OCI-LY7 (cell line): ENCODE measurements around the gene SDK2. TPM values are rescaled to one million over a fixed set of nuclear protein-coding genes. Genes with fewer than 3 reads are reported as not detected.

Experiments
- BruUV-seq: library from RNA; stranded (reverse); fragments of 400-500 nt; replicated peaks from 2 replicates; lab custom pipeline; 2021; lab: Mats Ljungman, UMichigan
- CTCF ChIA-PET: fragments of 300-600 bp; sonication (Branson Sonifier 250); formaldehyde crosslinking; loops from one replicate; lab custom pipeline; 2022; ENCODE audit warnings: antibody characterized with exemption; ENCODE audit not compliant: unreplicated experiment; lab: Charles Lee
- POLR2A ChIA-PET: fragments of 300-600 bp; sonication (Branson Sonifier 250); formaldehyde crosslinking; loops from one replicate; lab custom pipeline; 2022; ENCODE audit warnings: antibody characterized with exemption; lab: Charles Lee
- DNase-seq: peaks from one replicate; pipeline ENCODE4 v3.0.0-alpha.2; 2015; ENCODE audit warnings: low spot score
- H2AFZ ChIP-seq: fragments of 200-600 bp; sonication (generic), shearing (Covaris generic); 2 replicates; pipeline ENCODE4 v1.6.1; 2014; ENCODE audit warnings: mild to moderate bottlenecking, antibody characterized with exemption, low read length, moderate library complexity
- H3K27ac ChIP-seq: fragments of 200-600 bp; sonication (generic); 2 replicates; pipeline ENCODE4 v1.5.1; 2014; ENCODE audit warnings: mixed run types, low read depth, mild to moderate bottlenecking, moderate library complexity, low read length, inconsistent platforms; ENCODE audit not compliant: poor library complexity, severe bottlenecking
- H3K36me3 ChIP-seq: fragments of 200-600 bp; sonication (generic); 2 replicates; pipeline ENCODE4 v1.6.1; 2014; ENCODE audit warnings: mild to moderate bottlenecking, antibody characterized with exemption, low read length, moderate library complexity, mixed read lengths; ENCODE audit not compliant: insufficient read depth
- H3K4me1 ChIP-seq: fragments of 200-600 bp; sonication (generic); 2 replicates; pipeline ENCODE4 v1.5.1; 2014; ENCODE audit warnings: mild to moderate bottlenecking, low read length; ENCODE audit not compliant: insufficient read depth, poor library complexity, severe bottlenecking
- H3K4me2 ChIP-seq: fragments of 200-600 bp; sonication (generic); 2 replicates; pipeline ENCODE4 v1.6.1; 2014; ENCODE audit warnings: mild to moderate bottlenecking, low read length
- H3K4me3 ChIP-seq: fragments of 200-600 bp; sonication (generic); 2 replicates; pipeline ENCODE4 v1.5.1; 2014; ENCODE audit warnings: mild to moderate bottlenecking, low read depth, low read length; ENCODE audit not compliant: poor library complexity, severe bottlenecking
- H3K79me2 ChIP-seq: fragments of 200-600 bp; sonication (generic); 2 replicates; pipeline ENCODE4 v1.6.1; 2016; ENCODE audit warnings: low read depth, mild to moderate bottlenecking, low read length, moderate library complexity, mixed read lengths; ENCODE audit not compliant: insufficient read depth
- H3K9me2 ChIP-seq: fragments of 200-600 bp; sonication (generic); 2 replicates; pipeline ENCODE4 v1.6.1; 2016; ENCODE audit warnings: mild to moderate bottlenecking, low read length, mixed read lengths; ENCODE audit not compliant: insufficient read depth
- H3K9me3 ChIP-seq: fragments of 200-600 bp; sonication (generic); 2 replicates; pipeline ENCODE4 v1.6.1; 2014; ENCODE audit warnings: mild to moderate bottlenecking, mixed run types, low read length, mixed read lengths
- H4K20me1 ChIP-seq: fragments of 200-600 bp; sonication (generic); 2 replicates; pipeline ENCODE4 v1.6.1; 2014; ENCODE audit warnings: mild to moderate bottlenecking, antibody characterized with exemption, low read length, moderate library complexity, mixed read lengths; ENCODE audit not compliant: insufficient read depth
- EZH2phosphoT487 ChIP-seq: fragments of 200-600 bp; sonication (generic); IDR thresholded peaks from 2 replicates; pipeline ENCODE4 v1.6.1; 2018; ENCODE audit warnings: low read depth, borderline replicate concordance, mild to moderate bottlenecking, mixed run types, antibody characterized with exemption, low read length, moderate library complexity, mixed read lengths
- intact Hi-C: fragments of 100-400 bp; cut with micrococcal nuclease; formaldehyde crosslinking; loops from one replicate; pipeline ENCODE4 v1.10.0; 2022; ENCODE audit not compliant: unreplicated experiment
- total RNA-seq, 2 experiments: library from RNA; depleted of rRNA in 1 of 2; stranded (reverse); fragments of >200 nt in 1 of 2; shearing (Covaris generic) in 1 of 2; gene quantifications; 2 replicates each; pipeline ENCODE4 v1.2.3, GENCODE V29; 2014 to 2022
- TF ChIP-seq, protein P1 (sequence below): fragments of 200-600 bp; sonication (generic); conservative IDR thresholded peaks from 2 replicates; pipeline ENCODE4 v1.5.1; 2014; ENCODE audit warnings: mild to moderate bottlenecking, antibody characterized with exemption, low read length, moderate library complexity, mixed read lengths

Gene SDK2
- total RNA-seq, 2 experiments from 2014 or later = 0.32 to 1.8 TPM

DNA sequence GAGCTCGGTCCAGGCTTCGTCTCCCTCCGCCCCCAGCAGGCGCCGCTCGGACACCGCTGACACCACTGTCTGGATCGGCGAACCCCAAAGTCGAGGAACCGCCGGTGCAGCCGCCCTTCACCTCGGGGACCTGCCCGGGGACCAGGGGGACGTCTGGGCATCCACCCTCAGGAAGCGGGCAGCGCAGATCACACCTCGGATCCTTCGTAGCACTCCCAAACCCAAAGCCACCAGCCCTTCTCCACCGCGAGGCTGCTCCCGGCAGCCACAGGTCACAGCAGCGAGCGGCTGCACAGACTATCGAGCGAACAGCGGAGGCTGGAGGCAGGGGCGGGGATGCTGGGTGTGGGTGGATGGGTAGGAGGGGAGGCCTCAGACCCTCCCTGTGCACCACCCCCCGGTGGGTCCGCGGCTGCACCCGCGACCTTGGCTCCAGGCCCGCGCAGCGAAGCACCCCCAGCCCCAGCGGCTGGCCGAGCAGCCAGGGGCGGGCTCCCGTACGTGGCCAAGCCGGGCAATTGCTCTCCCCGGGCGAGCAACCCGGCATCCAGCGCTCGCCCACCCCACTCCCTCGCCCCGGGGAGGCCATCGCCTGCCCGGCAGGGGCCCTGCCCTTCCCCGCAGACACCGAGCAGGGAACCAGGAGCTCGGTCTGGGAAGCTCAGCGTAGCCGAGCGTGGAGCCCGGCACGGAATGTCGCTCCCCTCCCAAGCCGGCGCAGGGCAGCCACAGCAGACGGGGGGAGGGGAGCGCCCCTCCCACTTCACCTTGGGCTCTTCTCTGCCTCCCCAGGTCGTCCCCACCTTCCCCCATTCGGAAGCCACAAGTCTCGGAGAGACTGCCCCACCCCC is 1.0 kb downstream of the SDK2 start:
- Histone ChIP-seq H3K27ac (no peak overlapping the region), H3K9me3 (no peaks in the 10 kb centered on the region), H4K20me1 (no peaks in the 10 kb centered on the region), H3K4me3 (peak overlapping the region; percentile 50), H3K79me2 (no peaks in the 10 kb centered on the region), H3K4me1 (peaks cover 6% of the 10 kb centered on the region), H3K36me3 (no peaks in the 10 kb centered on the region), H3K4me2 (no peak overlapping the region; the same call in 1 of the 2 replicates), H2AFZ (no peak overlapping the region), H3K9me2 (no peaks in the 10 kb centered on the region)
- ChIA-PET CTCF (no interaction called here), POLR2A (no interaction called here)
- BruUV-seq = no TSS peak
- intact Hi-C loops = loop anchor here (10.0 kb wide), 1 partner anchor 532 kb away; no protein-coding TSS in a partner anchor
- no peak for DNase-seq
- TF ChIP-seq, protein P1, sequence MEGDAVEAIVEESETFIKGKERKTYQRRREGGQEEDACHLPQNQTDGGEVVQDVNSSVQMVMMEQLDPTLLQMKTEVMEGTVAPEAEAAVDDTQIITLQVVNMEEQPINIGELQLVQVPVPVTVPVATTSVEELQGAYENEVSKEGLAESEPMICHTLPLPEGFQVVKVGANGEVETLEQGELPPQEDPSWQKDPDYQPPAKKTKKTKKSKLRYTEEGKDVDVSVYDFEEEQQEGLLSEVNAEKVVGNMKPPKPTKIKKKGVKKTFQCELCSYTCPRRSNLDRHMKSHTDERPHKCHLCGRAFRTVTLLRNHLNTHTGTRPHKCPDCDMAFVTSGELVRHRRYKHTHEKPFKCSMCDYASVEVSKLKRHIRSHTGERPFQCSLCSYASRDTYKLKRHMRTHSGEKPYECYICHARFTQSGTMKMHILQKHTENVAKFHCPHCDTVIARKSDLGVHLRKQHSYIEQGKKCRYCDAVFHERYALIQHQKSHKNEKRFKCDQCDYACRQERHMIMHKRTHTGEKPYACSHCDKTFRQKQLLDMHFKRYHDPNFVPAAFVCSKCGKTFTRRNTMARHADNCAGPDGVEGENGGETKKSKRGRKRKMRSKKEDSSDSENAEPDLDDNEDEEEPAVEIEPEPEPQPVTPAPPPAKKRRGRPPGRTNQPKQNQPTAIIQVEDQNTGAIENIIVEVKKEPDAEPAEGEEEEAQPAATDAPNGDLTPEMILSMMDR = no peak
- no peak for TF ChIP-seq EZH2phosphoT487

DNA sequence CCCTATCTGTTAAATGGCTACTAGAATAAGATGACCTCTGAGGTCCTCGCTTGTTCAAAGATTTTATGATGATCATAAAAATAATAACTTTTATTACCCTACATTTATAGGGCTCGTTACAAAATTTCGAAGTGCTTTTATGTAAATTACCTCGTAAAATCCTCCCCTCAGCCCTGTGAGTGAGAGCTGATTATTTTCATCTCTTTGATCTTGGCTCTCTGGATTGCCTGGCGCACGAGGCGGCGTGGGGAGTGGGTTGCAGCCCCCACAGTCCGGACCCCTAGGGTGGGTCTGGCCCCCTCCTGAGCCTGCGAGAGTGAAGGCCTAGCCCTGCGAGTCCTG is 1.6 kb downstream of the SDK2 start:
- Histone ChIP-seq H3K27ac (no peak overlapping the region), H2AFZ (no peak overlapping the region), H3K4me2 (no peak overlapping the region), H3K9me2 (no peaks in the 10 kb centered on the region), H3K79me2 (no peaks in the 10 kb centered on the region), H3K9me3 (no peaks in the 10 kb centered on the region), H3K36me3 (no peaks in the 10 kb centered on the region), H4K20me1 (no peaks in the 10 kb centered on the region), H3K4me1 (peaks cover 6% of the 10 kb centered on the region), H3K4me3 (no peak overlapping the region)
- ChIA-PET POLR2A (no interaction called here), CTCF (interaction anchor here (0.7 kb wide), 1 partner anchor 57 kb away, joined by 3 read pairs; no protein-coding TSS in a partner anchor)
- no TSS peak for BruUV-seq
- intact Hi-C loops = loop anchor here (10.0 kb wide), 1 partner anchor 532 kb away; no protein-coding TSS in a partner anchor
- TF ChIP-seq EZH2phosphoT487 = no peak
- TF ChIP-seq, protein P1 = no peak
- DNase-seq = no peak
